GM21528 (cell line): ENCODE results near the gene DNAJC1.
"Not testable (repeated sequence)": the region's sequence is repeated elsewhere in the genome, so short reads cannot be mapped to it uniquely, and the experiment has no call there.

Source experiments
- ATAC-seq: cut with Tn5 transposase; IDR thresholded peaks from one replicate; pipeline ENCODE4 v1.9.1; 2021; ENCODE audit warnings: mild to moderate bottlenecking, moderate library complexity; ENCODE audit not compliant: unreplicated experiment, low FRiP score

Gene DNAJC1

DNA sequence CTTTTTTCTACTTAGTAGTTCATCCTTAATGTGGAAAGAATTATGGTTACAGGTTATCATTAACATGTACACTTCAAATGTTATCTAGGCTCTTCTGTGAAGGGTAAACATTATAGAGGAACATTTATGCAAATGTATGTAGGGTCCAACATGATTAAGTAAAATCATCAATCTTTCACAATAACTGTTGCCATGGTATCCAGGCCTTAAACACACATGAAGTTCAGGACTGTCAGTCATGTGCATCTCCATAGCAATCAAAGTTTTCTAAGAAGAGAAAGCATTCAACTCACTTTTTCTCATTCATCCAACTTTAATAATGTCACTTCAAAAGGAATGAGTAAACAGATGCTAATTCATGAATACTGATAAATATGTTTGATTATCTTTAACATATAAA, 83.6 kb downstream of the DNAJC1 start:
- no peak for ATAC-seq

DNA sequence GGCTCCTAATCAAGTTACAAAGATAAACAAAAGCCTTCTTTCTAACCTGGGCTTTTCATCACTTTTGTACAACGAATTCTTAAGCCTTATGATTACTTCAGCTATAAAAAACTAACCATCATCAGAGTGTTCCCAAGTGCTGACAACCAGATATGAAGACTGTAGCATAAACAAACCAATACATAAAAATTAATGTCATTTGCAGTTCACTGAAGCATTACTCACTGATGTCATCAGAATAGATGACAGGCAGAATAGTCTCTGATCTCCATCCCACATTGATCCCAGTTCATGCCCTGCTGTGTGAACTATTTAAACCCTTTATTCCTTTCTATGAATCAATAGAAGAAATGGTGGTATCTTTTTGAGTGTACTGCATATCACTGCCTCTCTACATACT, 84.4 kb downstream of the DNAJC1 start:
- no peak for ATAC-seq

DNA sequence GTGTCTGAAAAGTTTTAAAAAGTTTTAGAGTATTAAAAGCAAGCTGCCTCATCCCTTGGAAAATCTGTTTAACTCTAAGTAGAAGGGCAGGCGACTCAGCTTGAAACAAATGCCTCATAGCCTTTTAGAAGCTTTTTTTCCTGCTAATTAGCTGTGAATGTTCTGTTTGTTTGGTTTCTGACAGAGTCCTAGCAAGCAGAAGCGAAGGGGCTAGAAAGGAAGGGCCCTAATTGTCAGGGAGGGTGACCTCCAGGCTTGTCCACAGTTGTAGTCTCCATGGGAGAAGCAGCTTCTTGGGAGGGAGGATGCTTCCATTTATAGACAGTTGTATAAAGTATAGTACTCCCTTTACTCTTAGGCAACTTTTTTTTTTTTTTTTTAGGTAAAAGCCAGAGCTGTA, 90.9 kb downstream of the DNAJC1 start:
- no peak for ATAC-seq

DNA sequence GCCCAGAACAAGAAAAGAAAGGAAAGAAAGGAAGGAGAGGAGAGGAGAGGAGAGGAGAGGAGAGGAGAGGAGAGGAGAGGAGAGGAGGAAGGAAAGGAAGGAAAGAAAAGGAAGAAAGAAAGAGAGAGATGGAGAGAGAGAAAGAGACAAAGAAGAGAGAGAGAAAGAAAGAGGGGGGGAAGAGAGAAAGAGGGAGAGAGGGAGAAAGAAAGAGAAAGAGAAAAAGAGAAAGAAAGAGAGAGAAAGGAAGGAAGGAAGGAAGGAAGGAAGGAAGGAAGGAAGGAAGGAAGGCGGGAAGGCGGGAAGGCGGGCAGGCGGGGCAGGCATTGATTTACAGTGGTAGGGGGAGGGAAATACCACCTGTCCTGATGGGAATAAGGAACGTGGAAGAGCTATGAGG, 92.7 kb downstream of the DNAJC1 start:
- ATAC-seq, result no peak

DNA sequence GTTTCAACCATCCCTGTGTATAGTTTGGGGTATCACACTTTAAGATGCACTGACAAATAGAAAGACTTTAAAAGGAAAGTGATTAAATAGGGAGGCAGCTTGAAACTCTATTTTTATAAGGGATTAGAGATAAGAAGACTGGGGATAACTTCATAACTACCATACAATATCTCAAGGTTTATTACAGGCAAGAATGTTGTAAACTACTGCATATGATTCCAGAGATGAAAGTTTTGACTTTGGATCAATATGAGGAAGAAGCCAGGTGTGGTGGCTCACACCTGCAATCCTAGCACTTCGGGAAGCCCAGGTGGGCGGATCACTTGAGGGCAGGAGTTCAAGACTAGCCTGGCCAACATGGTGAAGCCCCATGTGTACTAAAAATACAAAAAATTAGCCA, 96.1 kb downstream of the DNAJC1 start:
- no peak for ATAC-seq

DNA sequence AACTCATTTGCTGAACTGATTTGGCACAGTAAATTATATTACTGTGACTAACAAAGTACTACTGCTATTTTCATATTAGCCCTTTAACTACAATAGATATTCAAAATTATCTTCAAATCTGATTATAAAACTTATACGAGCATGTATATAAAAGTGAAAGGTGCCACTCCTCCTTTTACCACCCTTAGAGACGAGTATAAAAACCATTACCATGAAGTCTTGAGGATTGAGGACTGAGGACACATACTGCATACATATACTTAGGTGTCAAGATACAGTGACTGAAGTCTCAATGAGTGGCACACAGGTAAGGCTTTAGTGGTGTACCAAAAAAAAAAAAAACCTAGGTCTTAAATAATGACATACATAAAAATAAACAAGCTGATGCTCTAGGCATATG, 98.6 kb downstream of the DNAJC1 start:
- ATAC-seq, result no peak

DNA sequence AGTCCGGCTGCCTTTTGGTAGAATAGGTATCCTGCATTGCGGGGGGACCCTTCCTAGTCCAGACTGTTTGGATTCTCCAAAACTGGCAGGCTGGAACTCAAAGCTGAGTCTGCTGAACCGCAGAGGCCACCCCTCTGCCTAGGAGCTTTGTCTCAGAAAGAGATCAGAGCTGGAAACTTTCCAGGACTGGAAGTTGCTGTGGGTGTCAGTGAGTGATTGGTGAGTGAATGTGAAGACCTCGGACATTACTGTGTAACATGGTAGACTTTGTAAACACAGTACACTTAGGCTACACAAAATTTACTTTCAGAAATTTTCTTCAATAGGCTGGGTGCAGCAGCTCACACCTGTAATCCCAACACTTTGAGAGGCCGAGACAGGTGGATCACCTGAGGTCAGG, 103.8 kb downstream of the DNAJC1 start:
- ATAC-seq, result no peak

DNA sequence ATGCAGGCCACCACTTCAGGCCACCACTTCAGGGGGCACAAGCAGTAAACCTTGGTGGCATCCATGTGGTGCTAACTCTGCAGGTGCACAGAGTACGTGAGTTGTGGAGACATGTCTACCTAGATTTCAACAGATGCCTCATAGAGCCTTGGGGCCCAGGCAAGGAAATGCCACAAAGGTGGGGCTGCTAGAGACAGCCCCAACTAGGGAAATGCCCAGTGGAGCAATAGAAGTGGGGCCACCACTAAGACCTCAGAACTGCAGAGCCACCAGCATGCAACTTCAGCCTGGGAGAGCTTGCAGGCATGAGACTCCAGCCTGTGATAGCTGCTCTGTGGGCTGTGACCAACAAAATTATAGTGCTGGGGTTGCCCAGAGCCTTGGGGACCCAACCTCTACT, 107.6 kb downstream of the DNAJC1 start:
- no peak for ATAC-seq

DNA sequence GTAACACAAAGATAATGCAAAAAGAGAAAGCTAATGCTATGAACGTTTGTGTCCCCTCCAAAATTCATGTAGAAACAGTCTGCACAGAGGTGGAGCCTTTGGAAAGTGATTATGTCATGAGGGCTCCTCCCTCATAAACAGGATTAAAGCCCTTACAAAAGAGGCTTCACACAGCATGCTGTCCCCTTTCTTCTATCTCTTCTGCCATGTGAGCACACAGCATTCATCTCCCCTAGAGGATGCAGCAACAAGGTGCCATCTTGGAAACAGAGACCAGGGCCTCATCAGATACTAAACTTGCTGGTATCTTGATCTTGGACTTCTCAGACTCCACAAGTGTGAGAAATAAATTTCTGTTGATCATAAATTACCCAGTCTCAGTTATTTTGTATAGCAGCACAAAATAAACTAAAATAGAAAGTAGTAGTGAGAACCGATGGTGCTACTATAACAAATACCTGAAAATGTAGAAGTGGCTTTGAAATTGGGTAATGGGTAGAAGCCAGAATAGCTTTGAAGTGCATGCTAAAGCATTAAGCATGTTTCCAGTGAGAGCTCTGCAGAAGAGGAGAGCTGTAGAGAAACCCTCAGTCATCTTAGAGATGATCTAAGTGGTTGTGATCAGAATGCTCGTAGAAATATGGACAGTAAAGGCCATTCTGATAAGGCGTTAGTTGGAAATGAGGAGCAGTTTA, 108.7 kb downstream of the DNAJC1 start:
- ATAC-seq, result no peak

DNA sequence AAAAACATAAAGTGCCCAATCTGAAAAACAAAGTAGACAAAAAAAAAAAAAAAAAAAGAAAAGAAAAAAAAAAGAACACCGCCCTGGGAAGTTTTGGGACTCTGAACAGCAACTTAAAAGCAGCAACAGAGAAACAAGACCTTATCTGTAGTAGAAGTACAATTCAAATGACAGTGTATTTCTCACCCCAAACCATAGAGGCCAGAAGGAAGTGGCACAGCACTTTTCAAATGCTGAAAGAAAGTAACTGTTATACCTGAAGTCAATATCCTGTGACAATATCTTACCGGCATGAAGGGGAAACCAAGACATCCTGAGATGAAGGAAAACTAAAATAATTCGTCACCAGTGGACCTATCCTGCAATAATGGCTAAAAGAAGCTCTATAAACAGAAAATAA, 112.1 kb downstream of the DNAJC1 start:
- no peak for ATAC-seq

DNA sequence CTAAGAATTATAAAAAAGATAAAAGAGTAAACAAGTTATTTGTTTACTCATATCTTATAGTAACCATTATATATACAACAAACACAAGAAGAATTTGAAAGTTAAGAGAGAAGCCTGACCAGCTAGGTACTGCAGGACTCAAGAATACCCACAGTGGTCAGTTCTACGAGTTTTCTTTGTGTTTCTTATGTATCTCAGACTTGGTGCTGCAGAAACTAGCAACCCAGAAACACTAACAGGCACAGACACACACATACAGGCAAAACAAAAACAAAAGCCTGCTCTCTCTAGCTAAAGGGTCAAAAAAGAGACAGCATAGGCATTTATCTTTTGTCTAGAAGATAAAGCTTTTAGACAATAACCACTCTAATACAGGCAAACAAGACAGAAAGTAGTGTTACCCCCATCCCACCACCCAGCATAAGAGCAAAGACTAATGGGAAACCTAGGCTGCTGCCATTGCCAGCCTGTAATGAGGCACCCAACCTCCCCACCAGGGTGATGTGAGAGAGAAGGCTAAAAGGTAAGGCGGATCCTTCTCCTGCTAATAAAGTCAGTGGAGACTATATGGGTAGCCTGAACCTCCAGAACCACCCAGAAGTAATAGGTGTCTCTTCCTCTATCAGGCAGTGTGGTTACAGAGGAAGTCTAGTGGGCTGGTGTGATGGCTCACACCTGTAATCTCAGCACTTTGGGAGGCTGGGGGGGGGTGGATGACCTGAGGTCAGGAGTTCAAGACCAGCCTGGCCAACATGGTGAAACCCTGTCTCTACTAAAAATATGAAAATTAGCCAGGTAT, 113.9 kb downstream of the DNAJC1 start:
- ATAC-seq, result no peak

DNA sequence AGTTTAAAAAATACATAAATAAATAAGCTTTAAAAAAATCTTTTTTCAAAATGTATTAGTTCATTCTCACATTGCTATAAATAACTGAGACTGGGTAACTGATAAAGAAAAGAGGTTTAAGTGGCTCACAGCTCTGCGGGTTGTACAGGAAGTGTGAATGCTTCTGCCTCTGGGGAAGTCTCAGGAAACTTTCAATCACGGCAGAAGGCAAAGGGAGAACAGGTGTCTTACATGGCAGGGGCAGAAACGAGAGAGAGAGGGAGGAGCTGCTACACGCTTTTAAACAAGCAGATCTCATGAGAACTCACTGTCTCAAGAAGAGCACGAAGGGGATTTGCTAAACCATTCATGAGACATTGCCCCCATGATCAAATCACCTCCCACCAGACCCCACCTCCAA, 114.6 kb downstream of the DNAJC1 start:
- ATAC-seq, result peak; percentile 98

DNA sequence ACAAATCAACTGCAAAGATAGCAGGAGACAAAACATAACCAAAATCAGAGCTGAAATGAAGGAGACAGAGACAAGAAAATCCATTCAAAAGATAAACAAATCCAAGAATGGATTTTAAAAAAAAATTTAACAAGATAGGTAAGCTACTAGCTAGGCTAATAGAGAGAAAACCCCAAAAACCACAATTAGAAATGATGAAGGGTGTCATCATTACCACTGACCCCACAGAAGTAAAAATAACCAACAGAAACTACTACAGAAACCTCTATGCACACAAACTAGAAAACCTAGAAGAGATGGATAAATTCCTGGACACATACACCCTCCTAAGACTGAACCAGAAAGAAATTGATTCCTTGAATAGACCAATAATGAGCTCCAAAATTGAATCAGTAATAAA, 117.6 kb downstream of the DNAJC1 start:
- no peak for ATAC-seq

DNA sequence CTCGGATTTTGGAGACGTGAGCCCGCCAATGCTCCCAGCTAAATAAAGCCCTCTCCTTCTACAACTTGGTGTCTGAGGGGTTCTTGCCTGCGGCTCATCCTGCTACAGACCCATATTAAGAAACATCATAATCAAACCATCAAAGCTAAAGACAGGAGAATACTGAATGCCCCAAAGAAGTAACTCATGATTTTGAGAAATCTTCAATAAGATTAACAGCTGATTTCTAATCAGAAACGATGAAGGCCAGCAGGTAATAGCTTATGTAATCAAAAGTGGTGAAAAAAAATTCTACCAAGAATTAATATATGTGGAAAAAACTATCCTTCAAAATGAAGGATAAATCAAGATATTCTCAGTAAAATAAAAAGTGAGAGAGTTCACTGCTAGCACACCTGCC, 130.3 kb downstream of the DNAJC1 start:
- ATAC-seq, result no peak

DNA sequence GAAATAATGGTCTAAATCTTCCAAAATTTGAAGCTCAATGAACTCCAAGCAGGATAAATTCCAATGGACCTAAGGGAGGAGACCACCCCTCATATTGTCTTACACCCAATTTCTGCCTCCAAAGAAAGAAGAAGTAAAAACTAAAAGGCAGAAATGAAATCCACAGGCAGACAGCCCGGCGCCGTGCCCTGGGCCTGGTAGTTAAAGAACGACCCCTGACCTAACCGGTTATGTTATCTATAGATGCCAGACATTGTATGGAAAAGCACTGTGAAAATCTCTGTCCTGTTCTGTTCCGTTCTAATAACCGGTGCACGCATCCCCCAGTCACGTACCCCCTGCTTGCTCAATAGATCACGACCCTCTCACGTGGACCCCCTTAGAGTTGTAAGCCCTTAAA, 130.8 kb downstream of the DNAJC1 start:
- not testable (repeated sequence) for ATAC-seq

DNA sequence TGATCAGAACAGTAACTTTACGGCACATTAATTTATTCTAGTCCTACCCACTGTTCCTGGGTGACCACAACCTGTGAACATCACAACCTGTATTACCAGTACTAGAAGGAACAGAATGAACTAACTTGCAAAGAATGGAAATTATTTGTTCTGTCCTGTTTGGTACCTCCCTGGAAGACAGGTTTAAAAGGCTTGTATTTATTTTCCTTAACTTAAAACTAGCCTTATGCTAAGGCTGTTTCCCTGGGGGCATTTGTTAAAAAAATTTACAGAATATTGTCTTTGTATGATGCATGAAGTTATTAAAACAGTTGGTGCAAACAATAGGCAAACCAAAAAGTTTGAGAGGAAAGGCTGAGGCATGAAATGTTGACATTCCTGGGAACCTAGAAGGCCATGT, 132.7 kb downstream of the DNAJC1 start:
- ATAC-seq, result no peak

DNA sequence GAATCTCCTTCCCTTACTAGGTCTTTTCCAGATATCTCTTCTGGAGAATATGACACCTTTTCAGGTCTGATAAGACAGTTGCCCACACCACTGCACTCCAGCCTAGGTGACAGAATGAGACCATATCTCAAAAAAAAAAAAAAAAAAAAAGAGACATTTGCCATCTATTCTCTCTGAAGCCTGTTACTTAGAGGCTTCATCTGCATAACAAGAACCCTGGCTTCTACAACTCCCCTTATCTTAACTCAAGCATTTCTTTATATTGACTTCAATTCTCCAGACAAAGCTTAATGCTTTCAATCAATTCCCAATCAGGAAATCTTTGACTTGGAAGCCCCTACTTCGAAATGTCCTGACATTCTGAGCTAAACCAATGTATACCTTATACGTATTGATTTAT, 134.4 kb downstream of the DNAJC1 start:
- ATAC-seq, result not testable (repeated sequence)

DNA sequence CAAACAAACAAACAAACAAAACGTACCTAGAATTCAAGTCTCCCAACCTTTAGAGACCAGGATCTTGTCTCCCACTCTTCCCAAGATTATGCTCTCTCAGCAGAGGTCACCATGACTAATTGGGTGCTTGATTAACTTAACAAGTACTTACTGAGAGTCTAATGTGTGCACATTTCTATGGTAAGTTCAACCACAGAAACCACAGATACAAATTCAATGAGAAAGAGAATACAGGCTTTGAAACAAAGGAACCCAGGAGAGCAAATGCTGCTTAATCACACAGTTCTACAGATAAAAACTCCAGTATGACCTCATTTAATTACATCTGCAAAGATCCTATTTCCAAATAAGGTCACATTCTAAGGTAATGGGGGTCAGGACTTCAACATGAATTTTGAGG, 142.8 kb downstream of the DNAJC1 start:
- ATAC-seq, result no peak

DNA sequence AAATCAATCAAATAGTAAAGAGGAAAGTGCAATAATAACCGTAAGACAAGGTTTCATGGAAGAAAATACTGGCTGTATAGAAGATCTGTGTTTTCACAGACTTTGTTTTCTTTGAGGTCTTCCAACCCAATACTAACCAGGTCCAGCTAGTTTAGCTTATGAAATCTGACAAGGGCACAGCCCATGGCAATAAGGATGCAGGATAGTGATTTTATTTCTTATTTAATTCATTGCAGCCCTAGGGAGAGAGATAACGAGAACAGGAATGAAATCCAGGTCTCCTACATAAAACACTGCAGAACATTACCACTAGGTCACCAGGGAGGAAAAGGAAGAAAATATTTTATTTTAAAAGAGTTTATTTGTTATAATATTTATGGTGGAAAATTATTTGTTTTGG, 145.1 kb downstream of the DNAJC1 start:
- no peak for ATAC-seq

DNA sequence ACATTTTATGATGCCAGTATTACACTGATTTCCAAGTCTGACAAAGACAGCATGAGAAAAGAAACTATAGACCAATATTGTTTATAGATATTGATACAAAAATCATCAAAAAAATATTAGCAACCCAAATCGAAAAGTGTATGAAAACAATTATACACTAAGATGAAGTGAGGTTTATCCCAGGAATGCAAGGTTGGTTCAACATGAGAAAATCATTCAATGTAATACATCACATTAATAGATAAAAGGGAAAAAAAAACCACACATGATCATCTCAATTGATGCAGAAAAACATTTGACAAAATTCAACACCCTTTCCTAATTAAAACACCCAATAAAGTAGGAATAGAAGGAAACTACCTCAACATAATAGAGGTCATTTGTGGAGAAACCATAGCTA, 153.9 kb downstream of the DNAJC1 start:
- no peak for ATAC-seq

DNA sequence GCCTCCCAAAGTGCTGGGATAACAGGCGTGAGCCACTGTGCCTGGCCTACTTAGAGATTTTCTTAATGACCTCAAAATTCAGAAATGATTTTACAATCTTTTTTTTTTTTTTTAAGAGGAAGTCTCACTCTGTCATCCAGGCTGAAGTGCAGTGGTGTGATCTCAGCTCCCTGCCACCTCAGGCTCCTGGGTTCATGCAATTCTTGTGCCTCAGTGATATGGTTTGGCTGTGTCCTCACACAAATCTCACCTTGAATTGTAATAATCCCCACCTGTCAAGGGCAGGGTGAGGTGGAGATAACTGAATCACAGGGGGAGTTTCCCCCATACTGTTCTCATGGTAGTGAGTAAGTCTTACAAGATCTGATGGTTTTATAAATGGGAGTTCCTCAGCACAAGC, 159.9 kb downstream of the DNAJC1 start:
- ATAC-seq, result no peak

DNA sequence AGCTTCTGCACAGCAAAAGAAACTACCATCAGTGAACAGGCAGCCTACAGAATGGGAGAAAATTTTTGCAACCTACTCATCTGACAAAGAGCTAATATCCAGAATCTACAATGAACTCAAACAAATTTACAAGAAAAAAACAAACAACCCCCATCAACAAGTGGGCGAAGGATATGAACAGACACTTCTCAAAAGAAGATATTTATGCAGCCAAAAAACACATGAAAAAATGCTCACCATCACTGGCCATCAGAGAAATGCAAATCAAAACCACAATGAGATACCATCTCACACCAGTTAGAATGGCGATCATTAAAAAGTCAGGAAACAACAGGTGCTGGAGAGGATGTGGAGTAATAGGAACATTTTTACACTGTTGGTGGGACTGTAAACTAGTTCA, 162.3 kb downstream of the DNAJC1 start:
- ATAC-seq, result not testable (repeated sequence)
